ENCODE measurements around the gene RALGAPB.

DNA sequence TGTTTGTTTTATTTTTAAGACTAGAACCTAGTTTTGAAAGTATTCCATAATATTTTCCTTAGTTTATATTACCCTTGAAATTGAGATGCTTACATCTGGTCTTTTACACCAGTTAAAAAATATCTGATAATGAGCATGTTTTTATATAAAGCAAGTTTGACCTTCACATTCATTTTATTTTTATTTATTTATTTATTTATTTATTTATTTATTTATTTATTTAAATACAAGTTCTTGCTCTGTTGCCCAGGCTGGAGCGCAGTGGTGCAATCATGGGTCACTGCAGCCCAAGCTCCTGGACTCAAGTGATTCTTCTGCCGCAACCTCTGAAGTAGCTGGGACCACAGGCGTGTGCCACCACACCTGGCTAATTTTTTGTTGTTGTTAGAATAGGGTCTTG lies 55.5 kb downstream of the RALGAPB start:
- TF ChIP-seq TAF1 (IDR thresholded peaks at IDR 0.05; ENCODE audit: borderline replicate concordance, low read depth, low read length) (no peak), POLR2A (IDR thresholded peaks at IDR 0.05; ENCODE audit: low read depth, low read length) (no peak)
